IPS-15b (cell line): ENCODE data around the gene TRPM2.

Source experiments
- H3K27me3 ChIP-seq: one replicate; pipeline ENCODE4 v1.6.1; 2013; ENCODE audit warnings: low read length; ENCODE audit not compliant: control insufficient read depth, insufficient read depth
- H3K36me3 ChIP-seq: one replicate; pipeline ENCODE4 v1.6.1; 2013; ENCODE audit warnings: low read length; ENCODE audit not compliant: control insufficient read depth, insufficient read depth
- H3K4me1 ChIP-seq: one replicate; pipeline ENCODE4 v1.6.1; 2013; ENCODE audit warnings: mild to moderate bottlenecking, low read length; ENCODE audit not compliant: control insufficient read depth, insufficient read depth
- H3K4me3 ChIP-seq: one replicate; pipeline ENCODE4 v1.5.1; 2013; ENCODE audit warnings: low read depth, low read length
- H3K9ac ChIP-seq: one replicate; pipeline ENCODE4 v1.6.1; 2013; ENCODE audit warnings: low read depth, mild to moderate bottlenecking, low read length
- H3K9me3 ChIP-seq: one replicate; pipeline ENCODE4 v1.6.1; 2013; ENCODE audit warnings: mild to moderate bottlenecking, low read length; ENCODE audit not compliant: control insufficient read depth, insufficient read depth

Gene TRPM2

GRCh38 chr21:44324106-44324853 is 29.1 kb upstream of the TRPM2 start:
- no peak overlapping the region for H3K9ac ChIP-seq
- H3K4me3 ChIP-seq, result no peak overlapping the region
- no peaks in the 10 kb centered on the region for H3K9me3 ChIP-seq
- H3K4me1 ChIP-seq, result no peaks in the 10 kb centered on the region
- no peaks in the 10 kb centered on the region for H3K27me3 ChIP-seq
- H3K36me3 ChIP-seq, result peaks cover 54% of the 10 kb centered on the region

GRCh38 chr21:44324854-44325107 is 28.6 kb upstream of the TRPM2 start:
- Histone ChIP-seq H3K36me3 (peaks cover 53% of the 10 kb centered on the region), H3K27me3 (no peaks in the 10 kb centered on the region), H3K9ac (no peak overlapping the region), H3K4me3 (no peak overlapping the region), H3K9me3 (no peaks in the 10 kb centered on the region), H3K4me1 (no peaks in the 10 kb centered on the region)

GRCh38 chr21:44325386-44326271 is 27.8 kb upstream of the TRPM2 start:
- Histone ChIP-seq H3K27me3 (no peaks in the 10 kb centered on the region), H3K36me3 (peaks cover 48% of the 10 kb centered on the region), H3K4me3 (no peak overlapping the region), H3K9me3 (no peaks in the 10 kb centered on the region), H3K4me1 (no peaks in the 10 kb centered on the region), H3K9ac (no peak overlapping the region)

GRCh38 chr21:44326272-44326647 is 27.2 kb upstream of the TRPM2 start:
- Histone ChIP-seq H3K36me3 (peaks cover 46% of the 10 kb centered on the region), H3K9me3 (no peaks in the 10 kb centered on the region), H3K4me3 (no peak overlapping the region), H3K27me3 (no peaks in the 10 kb centered on the region), H3K9ac (no peak overlapping the region), H3K4me1 (no peaks in the 10 kb centered on the region)

- Histone ChIP-seq H3K27me3 (no peaks in the 10 kb centered on the region), H3K9me3 (no peaks in the 10 kb centered on the region), H3K9ac (no peak overlapping the region), H3K36me3 (peaks cover 46% of the 10 kb centered on the region), H3K4me1 (no peaks in the 10 kb centered on the region), H3K4me3 (no peak overlapping the region)
Measured at GRCh38 chr21:44326716-44327602, 26.5 kb upstream of the TRPM2 start.

- Histone ChIP-seq H3K9me3 (no peaks in the 10 kb centered on the region), H3K27me3 (no peaks in the 10 kb centered on the region), H3K4me3 (no peak overlapping the region), H3K4me1 (no peaks in the 10 kb centered on the region), H3K36me3 (peaks cover 40% of the 10 kb centered on the region), H3K9ac (no peak overlapping the region)
Measured at GRCh38 chr21:44327603-44327974, 25.8 kb upstream of the TRPM2 start.

- Histone ChIP-seq H3K4me3 (no peak overlapping the region), H3K9ac (no peak overlapping the region), H3K4me1 (no peaks in the 10 kb centered on the region), H3K9me3 (no peaks in the 10 kb centered on the region), H3K27me3 (no peaks in the 10 kb centered on the region), H3K36me3 (peaks cover 35% of the 10 kb centered on the region)
Measured at GRCh38 chr21:44328242-44328895, 25.1 kb upstream of the TRPM2 start.

- no peaks in the 10 kb centered on the region for H3K27me3 ChIP-seq
- no peaks in the 10 kb centered on the region for H3K4me1 ChIP-seq
- no peak overlapping the region for H3K4me3 ChIP-seq
- no peak overlapping the region for H3K9ac ChIP-seq
- peaks cover 27% of the 10 kb centered on the region for H3K36me3 ChIP-seq
- no peaks in the 10 kb centered on the region for H3K9me3 ChIP-seq
Measured at GRCh38 chr21:44329086-44329889, 24.1 kb upstream of the TRPM2 start.

GRCh38 chr21:44329971-44330681 is 23.3 kb upstream of the TRPM2 start:
- no peaks in the 10 kb centered on the region for H3K4me1 ChIP-seq
- H3K9me3 ChIP-seq, result no peaks in the 10 kb centered on the region
- peaks cover 19% of the 10 kb centered on the region for H3K36me3 ChIP-seq

GRCh38 chr21:44330698-44331097 is 22.7 kb upstream of the TRPM2 start:
- Histone ChIP-seq H3K36me3 (peaks cover 19% of the 10 kb centered on the region), H3K9ac (no peak overlapping the region), H3K4me3 (no peak overlapping the region), H3K4me1 (no peaks in the 10 kb centered on the region), H3K27me3 (no peaks in the 10 kb centered on the region), H3K9me3 (no peaks in the 10 kb centered on the region)

More at GRCh38 chr21:44329971-44330681, 23.3 kb upstream of the TRPM2 start:
- no peak overlapping the region for H3K4me3 ChIP-seq
- H3K27me3 ChIP-seq, result no peaks in the 10 kb centered on the region
- H3K9ac ChIP-seq, result no peak overlapping the region
